Measurements from ENCODE around the gene PIP4K2B. TPM values are rescaled to one million over a fixed set of nuclear protein-coding genes. Genes with fewer than 3 reads are reported as not detected.

The PIP4K2B gene
- total and polyA plus RNA-seq, 2 of the 8 experiments (the other 6 are each of a cell fraction or from before 2014, with no cell fraction given) = 21.5 to 57.8 TPM

DNA sequence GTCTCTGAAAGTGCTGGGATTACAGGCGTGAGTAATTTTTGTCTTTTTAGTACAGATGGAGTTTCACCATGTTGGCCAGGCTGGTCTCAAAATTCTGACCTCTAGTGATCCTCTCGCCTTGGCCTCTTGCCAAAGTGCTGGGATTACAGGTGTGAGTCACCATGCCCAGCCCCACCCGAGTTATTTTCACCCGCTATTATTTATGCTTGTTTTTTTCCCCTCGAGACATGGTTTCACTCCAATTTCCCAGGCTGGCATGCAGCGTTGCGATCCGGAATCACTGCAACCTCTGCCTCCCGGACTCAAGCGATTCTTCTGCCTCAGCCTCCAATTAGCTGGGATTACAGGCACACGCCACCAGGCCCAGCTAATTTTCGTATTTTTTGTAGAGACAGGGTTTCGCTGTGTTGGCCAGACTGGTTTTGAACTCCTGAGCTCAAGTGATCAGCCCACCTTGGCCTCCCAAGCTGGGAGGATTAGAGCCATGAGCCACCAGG lies 45.0 kb upstream of the PIP4K2B start:
- FAIRE-seq = no peak
- no peak overlapping the region for H2BK5ac ChIP-seq (ENCODE audit: low read depth, low read length)
- no peak overlapping the region for H3K4me3 ChIP-seq (ENCODE audit: extremely low read depth in 1 of 4, insufficient read depth in 2 of 4, low read depth in 3 of 4, low read length in 4 of 4)
- H2BK12ac ChIP-seq (ENCODE audit: low read depth, low read length) = no peak overlapping the region
- H3K23ac ChIP-seq (ENCODE audit: insufficient read length) = no peak overlapping the region
- peaks cover 0 to 4% of the 10 kb centered on the region in 2 experiments for H4K20me1 ChIP-seq (replicated peaks in 1 of 2; ENCODE audit: control insufficient read depth in 1 of 2, insufficient read depth in 2 of 2, low read length in 2 of 2)
- DNase-seq (ENCODE audit: low read depth in 1 of 2, low spot score in 2 of 2) = no peak
- no peak overlapping the region for H3K4ac ChIP-seq (replicated peaks; ENCODE audit: insufficient read length, low read depth, low read length)
- H3K27ac ChIP-seq (ENCODE audit: low read depth, low read length) = no peak overlapping the region
- H3K4me2 ChIP-seq (ENCODE audit: insufficient read depth in 1 of 2, low read depth in 2 of 2, low read length in 2 of 2) = no peak overlapping the region
- H2BK15ac ChIP-seq (ENCODE audit: low read length) = no peak overlapping the region
- no peak overlapping the region for H4K8ac ChIP-seq (ENCODE audit: extremely low read depth, insufficient read depth, low read length)
- no peak overlapping the region for H2BK20ac ChIP-seq (ENCODE audit: low read length)
- H2AK5ac ChIP-seq (ENCODE audit: low read depth, low read length) = no peak overlapping the region
- no peak overlapping the region for H4K91ac ChIP-seq (replicated peaks; ENCODE audit: insufficient read length, low read length)
- H3K9ac ChIP-seq (replicated peaks in 1 of 4; ENCODE audit: extremely low read depth in 1 of 4, low read depth in 3 of 4, low read length in 3 of 4) = no peak overlapping the region
- no peak overlapping the region for H3K56ac ChIP-seq (replicated peaks; ENCODE audit: insufficient read length, low read depth, low read length)
- H3K14ac ChIP-seq (ENCODE audit: insufficient read length) = no peak overlapping the region
- ChIA-PET CTCF (ENCODE audit: partially characterized antibody) (interaction anchor here (0.9 kb wide), 1 partner anchor 34 kb away, joined by 5 read pairs; no protein-coding TSS in a partner anchor), POLR2A (ENCODE audit: partially characterized antibody) (interaction anchor here (1.2 to 18.1 kb wide), 6 partner anchors 5 to 49 kb away, joined by 4 to 468 read pairs (median 256); partner anchors contain the start of genes CWC25, LASP1 and RPL23)
- H3K9me3 ChIP-seq (ENCODE audit: insufficient read depth in 2 of 2, low read depth in 1 of 2, low read length in 1 of 2) = no peaks in the 10 kb centered on the region
- H3K23me2 ChIP-seq (ENCODE audit: low read depth, low read length) = no peaks in the 10 kb centered on the region
- H2BK120ac ChIP-seq (replicated peaks; ENCODE audit: low read depth, low read length) = no peak overlapping the region
- peaks cover 12 to 28% (median 18%) of the 10 kb centered on the region in 4 experiments; a peak in 7 of 8 replicates for H3K36me3 ChIP-seq (ENCODE audit: control insufficient read depth in 2 of 4, insufficient read depth in 4 of 4, low read length in 3 of 4)
- H2AFZ ChIP-seq (ENCODE audit: low read length) = no peak overlapping the region
- H3K79me2 ChIP-seq (ENCODE audit: control insufficient read depth in 1 of 2, insufficient read depth in 2 of 2, low read length in 2 of 2) = no peaks in the 10 kb centered on the region
- peaks cover 0 to 5% (median 2%) of the 10 kb centered on the region in 4 experiments; a peak in 2 of 7 replicates for H3K4me1 ChIP-seq (replicated peaks in 1 of 4; ENCODE audit: control insufficient read depth in 3 of 4, insufficient read depth in 4 of 4, low read length in 3 of 4)
- 85% methylated on average over 13 of the region's 13 CpGs; no CpG with 5 or more reads in 1 of the 2 experiments for WGBS, 2 experiments (ENCODE audit: extremely low coverage in 1 of 2, insufficient coverage in 1 of 2, insufficient read length in 1 of 2, insufficient replicate concordance in 2 of 2, low coverage in 1 of 2, low lambda C conversion rate in 2 of 2, missing lambda C conversion rate in 1 of 2)
- no peaks in the 10 kb centered on the region for H3K27me3 ChIP-seq (replicated peaks in 1 of 4; ENCODE audit: control insufficient read depth in 3 of 4, extremely low read depth in 1 of 4, insufficient read depth in 3 of 4, low read length in 3 of 4)
- H3K18ac ChIP-seq (ENCODE audit: extremely low read depth, low read length) = no peak overlapping the region
- no peak overlapping the region for H4K5ac ChIP-seq (ENCODE audit: insufficient read length, low read depth, low read length)
- no peaks in the 10 kb centered on the region for H3K79me1 ChIP-seq (ENCODE audit: low read depth, low read length)
- TF ChIP-seq CTBP2 (IDR thresholded peaks at IDR 0.05; ENCODE audit: borderline replicate concordance, insufficient read depth, insufficient read length, low read length) (no peak), MAFK (IDR thresholded peaks at IDR 0.05; ENCODE audit: low read depth, low read length) (no peak), CEBPB (IDR thresholded peaks at IDR 0.05; ENCODE audit: low read depth, low read length) (no peak), SIX5 (IDR thresholded peaks at IDR 0.05; ENCODE audit: low read depth, low read length) (no peak), SAP30 (IDR thresholded peaks at IDR 0.05; ENCODE audit: insufficient read depth, insufficient replicate concordance, low read length) (no peak), E2F6 (IDR thresholded peaks at IDR 0.05) (no peak), RAD21 (IDR thresholded peaks at IDR 0.05 in 1 of 2, conservative IDR thresholded peaks at IDR 0.05 in 1 of 2; ENCODE audit: low read depth in 2 of 2, low read length in 2 of 2) (no peak)
- TF ChIP-seq, protein P1, sequence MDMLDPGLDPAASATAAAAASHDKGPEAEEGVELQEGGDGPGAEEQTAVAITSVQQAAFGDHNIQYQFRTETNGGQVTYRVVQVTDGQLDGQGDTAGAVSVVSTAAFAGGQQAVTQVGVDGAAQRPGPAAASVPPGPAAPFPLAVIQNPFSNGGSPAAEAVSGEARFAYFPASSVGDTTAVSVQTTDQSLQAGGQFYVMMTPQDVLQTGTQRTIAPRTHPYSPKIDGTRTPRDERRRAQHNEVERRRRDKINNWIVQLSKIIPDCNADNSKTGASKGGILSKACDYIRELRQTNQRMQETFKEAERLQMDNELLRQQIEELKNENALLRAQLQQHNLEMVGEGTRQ (IDR thresholded peaks at IDR 0.05; ENCODE audit: low read length) = no peak
- TF ChIP-seq, protein P2, sequence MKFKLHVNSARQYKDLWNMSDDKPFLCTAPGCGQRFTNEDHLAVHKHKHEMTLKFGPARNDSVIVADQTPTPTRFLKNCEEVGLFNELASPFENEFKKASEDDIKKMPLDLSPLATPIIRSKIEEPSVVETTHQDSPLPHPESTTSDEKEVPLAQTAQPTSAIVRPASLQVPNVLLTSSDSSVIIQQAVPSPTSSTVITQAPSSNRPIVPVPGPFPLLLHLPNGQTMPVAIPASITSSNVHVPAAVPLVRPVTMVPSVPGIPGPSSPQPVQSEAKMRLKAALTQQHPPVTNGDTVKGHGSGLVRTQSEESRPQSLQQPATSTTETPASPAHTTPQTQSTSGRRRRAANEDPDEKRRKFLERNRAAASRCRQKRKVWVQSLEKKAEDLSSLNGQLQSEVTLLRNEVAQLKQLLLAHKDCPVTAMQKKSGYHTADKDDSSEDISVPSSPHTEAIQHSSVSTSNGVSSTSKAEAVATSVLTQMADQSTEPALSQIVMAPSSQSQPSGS (IDR thresholded peaks at IDR 0.05; ENCODE audit: low read length) = no peak

All from H1 (cell line).